ENCODE data around the gene ATP6V0C. TPM values are rescaled to one million over a fixed set of nuclear protein-coding genes. Genes with fewer than 3 reads are reported as not detected.

The ATP6V0C gene
- total and polyA plus RNA-seq, 2 of the 8 experiments (the other 6 are each of a cell fraction or from before 2014, with no cell fraction given), result 125 to 176 TPM

DNA sequence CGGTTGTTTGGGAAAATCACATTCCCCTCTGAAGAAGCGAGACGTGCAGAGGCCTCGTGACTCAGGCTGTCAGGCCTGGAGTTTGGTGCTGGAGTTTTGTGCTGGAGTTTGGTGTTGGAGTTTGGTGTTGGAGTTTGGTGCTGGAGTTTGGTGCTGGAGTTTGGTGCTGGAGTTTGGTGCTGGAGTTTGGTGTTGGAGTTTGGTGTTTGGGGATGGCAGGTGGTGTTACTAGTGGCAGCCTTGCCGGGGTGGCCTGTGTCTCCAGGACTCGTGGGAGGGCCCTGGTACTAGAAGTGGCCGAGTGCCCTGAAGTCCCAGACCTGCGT, 26.3 kb upstream of the ATP6V0C start:
- no peak overlapping the region for H2AFZ ChIP-seq (ENCODE audit: low read length)
- no peak overlapping the region for H3K4ac ChIP-seq (replicated peaks; ENCODE audit: insufficient read length, low read depth, low read length)
- H2AK5ac ChIP-seq (ENCODE audit: low read depth, low read length), result no peak overlapping the region
- H3K27me3 ChIP-seq (replicated peaks in 1 of 4; ENCODE audit: control insufficient read depth in 3 of 4, extremely low read depth in 1 of 4, insufficient read depth in 3 of 4, low read length in 3 of 4), result no peaks in the 10 kb centered on the region; a peak in 1 of 7 replicates
- no peak overlapping the region for H4K5ac ChIP-seq (ENCODE audit: insufficient read length, low read depth, low read length)
- H3K27ac ChIP-seq (ENCODE audit: low read depth, low read length), result no peak overlapping the region
- POLR2A ChIA-PET (ENCODE audit: partially characterized antibody), result interaction anchor here (1.5 kb wide), 1 partner anchor 10 kb away, joined by 5 read pairs; no protein-coding TSS in a partner anchor
- CTCF ChIA-PET (ENCODE audit: partially characterized antibody), result interaction anchor here (1.0 to 3.6 kb wide), 7 partner anchors 11 to 293 kb away, joined by 3 to 32 read pairs (median 4); partner anchors contain the start of genes TBC1D24 and TEDC2
- H3K4me2 ChIP-seq (ENCODE audit: insufficient read depth in 1 of 2, low read depth in 2 of 2, low read length in 2 of 2), result no peak overlapping the region
- no peak overlapping the region for H2BK120ac ChIP-seq (replicated peaks; ENCODE audit: low read depth, low read length)
- peaks cover 0 to 15% of the 10 kb centered on the region in 2 experiments for H4K20me1 ChIP-seq (replicated peaks in 1 of 2; ENCODE audit: control insufficient read depth in 1 of 2, insufficient read depth in 2 of 2, low read length in 2 of 2)
- 0 out of 2 replicates have a peak overlapping the region, but pooled peaks have one; percentile 44 for H2BK5ac ChIP-seq (ENCODE audit: low read depth, low read length)
- H3K4me1 ChIP-seq (replicated peaks in 1 of 4; ENCODE audit: control insufficient read depth in 3 of 4, insufficient read depth in 4 of 4, low read length in 3 of 4), result peaks cover 0 to 3% (median 0%) of the 10 kb centered on the region in 4 experiments; a peak in 1 of 7 replicates
- FAIRE-seq (no peak), DNase-seq (ENCODE audit: low read depth in 1 of 2, low spot score in 2 of 2) (no peak)
- peaks cover 7% of the 10 kb centered on the region; the same call in 1 of the 2 replicates for H3K79me1 ChIP-seq (ENCODE audit: low read depth, low read length)
- no peak overlapping the region for H2BK15ac ChIP-seq (ENCODE audit: low read length)
- no peak overlapping the region for H3K9ac ChIP-seq (replicated peaks in 1 of 4; ENCODE audit: extremely low read depth in 1 of 4, low read depth in 3 of 4, low read length in 3 of 4)
- H3K23ac ChIP-seq (ENCODE audit: insufficient read length), result no peak overlapping the region
- no peak overlapping the region for H3K56ac ChIP-seq (replicated peaks; ENCODE audit: insufficient read length, low read depth, low read length)
- TF ChIP-seq HDAC2 (IDR thresholded peaks at IDR 0.05; ENCODE audit: borderline replicate concordance in 1 of 2, low read depth in 2 of 2, low read length in 2 of 2) (no peak), RBBP5 (IDR thresholded peaks at IDR 0.05; ENCODE audit: borderline replicate concordance, low read depth, low read length) (no peak), CREB1 (IDR thresholded peaks at IDR 0.05) (no peak), CBX8 (IDR thresholded peaks at IDR 0.05; ENCODE audit: borderline replicate concordance, low read depth, low read length) (no peak), GABPA (IDR thresholded peaks at IDR 0.05; ENCODE audit: borderline replicate concordance, insufficient read depth, low read length) (no peak), ZNF274 (IDR thresholded peaks at IDR 0.05; ENCODE audit: borderline replicate concordance, extremely low read depth, low read length) (no peak), CTBP2 (IDR thresholded peaks at IDR 0.05; ENCODE audit: borderline replicate concordance, insufficient read depth, insufficient read length, low read length) (no peak), SP4 (IDR thresholded peaks at IDR 0.05; ENCODE audit: low read length) (no peak), BACH1 (IDR thresholded peaks at IDR 0.05; ENCODE audit: low read length) (no peak), KDM5A (IDR thresholded peaks at IDR 0.05; ENCODE audit: low read length) (no peak), BCL11A (IDR thresholded peaks at IDR 0.05; ENCODE audit: low read depth in 2 of 2, low read length in 2 of 2) (no peak), CBX5 (IDR thresholded peaks at IDR 0.05; ENCODE audit: low read depth, low read length) (no peak), FOSL1 (IDR thresholded peaks at IDR 0.05; ENCODE audit: insufficient read depth, low read depth, low read length) (no peak)
- no peak overlapping the region for H4K91ac ChIP-seq (replicated peaks; ENCODE audit: insufficient read length, low read length)
- no peak overlapping the region for H4K8ac ChIP-seq (ENCODE audit: extremely low read depth, insufficient read depth, low read length)
- WGBS, 2 experiments (ENCODE audit: extremely low coverage in 1 of 2, insufficient coverage in 1 of 2, insufficient read length in 1 of 2, insufficient replicate concordance in 2 of 2, low coverage in 1 of 2, low lambda C conversion rate in 2 of 2, missing lambda C conversion rate in 1 of 2), result 94% methylated on average over 8 of the region's 8 CpGs; no CpG with 5 or more reads in 1 of the 2 experiments
- no peak overlapping the region for H3K14ac ChIP-seq (ENCODE audit: insufficient read length)
- no peaks in the 10 kb centered on the region for H3K9me3 ChIP-seq (ENCODE audit: insufficient read depth in 2 of 2, low read depth in 1 of 2, low read length in 1 of 2)
- no peak overlapping the region for H3K18ac ChIP-seq (ENCODE audit: extremely low read depth, low read length)
- 0 out of 4 replicates have a peak, but pooled peaks cover 0 to 2% of the 10 kb centered on the region in 2 experiments for H3K79me2 ChIP-seq (ENCODE audit: control insufficient read depth in 1 of 2, insufficient read depth in 2 of 2, low read length in 2 of 2)
- no peaks in the 10 kb centered on the region for H3K23me2 ChIP-seq (ENCODE audit: low read depth, low read length)
- H3K36me3 ChIP-seq (ENCODE audit: control insufficient read depth in 2 of 4, insufficient read depth in 4 of 4, low read length in 3 of 4), result no peaks in the 10 kb centered on the region
- no peak overlapping the region for H3K4me3 ChIP-seq (ENCODE audit: extremely low read depth in 1 of 4, insufficient read depth in 2 of 4, low read depth in 3 of 4, low read length in 4 of 4)
- no peak overlapping the region for H2BK20ac ChIP-seq (ENCODE audit: low read length)
- H2BK12ac ChIP-seq (ENCODE audit: low read depth, low read length), result no peak overlapping the region

Measured in H1 (cell line).